HEK293 (cell line): ENCODE measurements around the gene C20orf173.

Experiments
- CTCF ChIA-PET: fragments of 350-600 bp; formaldehyde crosslinking; extraction: SDS; loops from one replicate; lab custom pipeline; 2021; ENCODE audit warnings: antibody characterized with exemption; lab: Yijun Ruan, JAX
- POLR2A ChIA-PET: fragments of 300-600 bp; formaldehyde crosslinking; extraction: SDS; loops from one replicate; lab custom pipeline; 2020; ENCODE audit warnings: antibody characterized with exemption, inconsistent platforms; lab: Yijun Ruan, JAX
- H3K27ac ChIP-seq: fragments of 200-500 bp; sonication (Bioruptor generic); 2 replicates; pipeline ENCODE4 v1.5.1; 2014; ENCODE audit warnings: low read depth, low read length, control low read depth, inconsistent platforms; ENCODE audit errors: extremely low read depth
- H3K36me3 ChIP-seq, 2 experiments: fragments of 200-500 bp in 1 of 2; sonication (Bioruptor generic) in 1 of 2; 1 replicate in 1 of 2; 2 replicates in 1 of 2; pipeline ENCODE4 v1.5.1; 2014 to 2017; ENCODE audit warnings: inconsistent platforms in 2 of 2, low read length in 2 of 2; ENCODE audit not compliant: control insufficient read depth in 2 of 2, insufficient read depth in 1 of 2
- H3K4me1 ChIP-seq: fragments of 200-500 bp; sonication (Bioruptor generic); 2 replicates; pipeline ENCODE4 v1.5.1; 2014; ENCODE audit warnings: mild to moderate bottlenecking, low read length, inconsistent platforms; ENCODE audit not compliant: control insufficient read depth, insufficient read depth
- H3K4me3 ChIP-seq: 2 replicates; pipeline ENCODE4 v1.5.1; 2011; ENCODE audit warnings: low read depth, mild to moderate bottlenecking, control low read depth, low read length, moderate library complexity
- H3K9me3 ChIP-seq: fragments of 200-500 bp; sonication (Bioruptor generic); 2 replicates; pipeline ENCODE4 v1.5.1; 2014; ENCODE audit warnings: low read depth, low read length, inconsistent platforms; ENCODE audit not compliant: control insufficient read depth, insufficient read depth
- KLF8 ChIP-seq: fragments of 450-650 bp; formaldehyde crosslinking; IDR thresholded peaks from 2 replicates; pipeline ENCODE4 v1.5.1; 2016; ENCODE audit warnings: missing biosample characterization, missing genetic modification characterization
- PATZ1 ChIP-seq: fragments of 450-650 bp; formaldehyde crosslinking; IDR thresholded peaks from 2 replicates; pipeline ENCODE4 v1.5.1; 2016; ENCODE audit warnings: missing biosample characterization, missing genetic modification characterization
- PBX3 ChIP-seq: sonication (generic); formaldehyde crosslinking; IDR thresholded peaks from 2 replicates; pipeline ENCODE4 v1.8.1; 2022; ENCODE audit warnings: mild to moderate bottlenecking, moderate library complexity, missing genetic modification reagents
- TRIM28 ChIP-seq: IDR thresholded peaks from 2 replicates; pipeline ENCODE4 v1.6.1; 2011; ENCODE audit warnings: low read length, control low read depth, borderline replicate concordance
- ZBTB1 ChIP-seq: fragments of 450-650 bp; formaldehyde crosslinking; IDR thresholded peaks from 2 replicates; pipeline ENCODE4 v1.5.1; 2016; ENCODE audit warnings: missing biosample characterization, missing genetic modification characterization
- ZBTB44 ChIP-seq: fragments of 450-650 bp; IDR thresholded peaks from 2 replicates; pipeline ENCODE4 v1.5.1; 2018; ENCODE audit warnings: missing biosample characterization, mild to moderate bottlenecking, missing genetic modification characterization
- ZNF157 ChIP-seq: fragments of 450-650 bp; formaldehyde crosslinking; IDR thresholded peaks from 2 replicates; pipeline ENCODE4 v1.5.1; 2016; ENCODE audit warnings: missing biosample characterization, missing genetic modification characterization
- ZNF274 ChIP-seq, 2 experiments: fragments of 200-500 bp in 1 of 2; fragments of 450-650 bp in 1 of 2; sonication (Bioruptor generic) in 1 of 2; formaldehyde crosslinking in 1 of 2; IDR thresholded peaks; 2 replicates each; pipeline versions ENCODE4 v1.5.1 to v1.6.1; 2014 to 2016; ENCODE audit warnings: borderline replicate concordance in 1 of 2, inconsistent platforms in 1 of 2, low read length in 1 of 2, missing biosample characterization in 1 of 2, missing genetic modification characterization in 1 of 2
- ZNF354C ChIP-seq: fragments of 450-650 bp; formaldehyde crosslinking; IDR thresholded peaks from 2 replicates; pipeline ENCODE4 v1.5.1; 2016; ENCODE audit warnings: missing biosample characterization, missing genetic modification characterization, low read depth, borderline replicate concordance
- ZNF398 ChIP-seq: fragments of 450-650 bp; formaldehyde crosslinking; IDR thresholded peaks from 2 replicates; pipeline ENCODE4 v1.5.1; 2017; ENCODE audit warnings: missing biosample characterization, missing genetic modification characterization
- ZNF701 ChIP-seq: fragments of 450-650 bp; formaldehyde crosslinking; IDR thresholded peaks from 2 replicates; pipeline ENCODE4 v1.5.1; 2016; ENCODE audit warnings: missing biosample characterization, missing genetic modification characterization
- ZSCAN18 ChIP-seq: fragments of 450-650 bp; formaldehyde crosslinking; IDR thresholded peaks from 2 replicates; pipeline ENCODE4 v1.5.1; 2016; ENCODE audit warnings: missing biosample characterization, missing genetic modification characterization

The C20orf173 gene

GRCh38 chr20:35506179-35506578, 23.3 kb downstream of the C20orf173 start (continued):
- TF ChIP-seq ZBTB44 (no peak), TRIM28 (no peak), ZSCAN18 (tag by site-specific recombination) (no peak)

- peaks cover 3 to 100% of the 10 kb centered on the region in 2 experiments; a peak in 2 of 3 replicates for H3K36me3 ChIP-seq
- ChIA-PET POLR2A (no interaction called here), CTCF (no interaction called here)
Observed at GRCh38 chr20:35504751-35505150, 24.7 kb downstream of the C20orf173 start.

More at GRCh38 chr20:35504751-35505150, 24.7 kb downstream of the C20orf173 start:
- no peak overlapping the region for H3K4me3 ChIP-seq
- H3K9me3 ChIP-seq: no peaks in the 10 kb centered on the region
- no peak for TF ChIP-seq ZNF701 (tag by site-specific recombination)
- no peak for TF ChIP-seq KLF8 (tag by site-specific recombination)
- no peak for TF ChIP-seq ZNF398 (tag by site-specific recombination)
- no peak for TF ChIP-seq ZBTB1 (tag by site-specific recombination)
- TF ChIP-seq ZNF354C (tag by site-specific recombination): no peak
- no peak for TF ChIP-seq ZNF274 (IDR thresholded peaks at IDR 0.05; ENCODE audit: low read length)
- no peak for TF ChIP-seq ZNF274 (tag by site-specific recombination; IDR thresholded peaks at IDR 0.05; ENCODE audit: borderline replicate concordance)
- no peak for TF ChIP-seq ZNF157
- no peak for TF ChIP-seq PATZ1
- no peak for TF ChIP-seq PBX3 (CRISPR knock-in tag)
- H3K4me1 ChIP-seq: no peaks in the 10 kb centered on the region
- H3K27ac ChIP-seq: no peak overlapping the region
